Measurements from ENCODE around the gene SRC. TPM values are rescaled to one million over a fixed set of nuclear protein-coding genes. Genes with fewer than 3 reads are reported as not detected.

Gene SRC
- total RNA-seq, 1 experiment from 2014 or later = 42.3 TPM

DNA sequence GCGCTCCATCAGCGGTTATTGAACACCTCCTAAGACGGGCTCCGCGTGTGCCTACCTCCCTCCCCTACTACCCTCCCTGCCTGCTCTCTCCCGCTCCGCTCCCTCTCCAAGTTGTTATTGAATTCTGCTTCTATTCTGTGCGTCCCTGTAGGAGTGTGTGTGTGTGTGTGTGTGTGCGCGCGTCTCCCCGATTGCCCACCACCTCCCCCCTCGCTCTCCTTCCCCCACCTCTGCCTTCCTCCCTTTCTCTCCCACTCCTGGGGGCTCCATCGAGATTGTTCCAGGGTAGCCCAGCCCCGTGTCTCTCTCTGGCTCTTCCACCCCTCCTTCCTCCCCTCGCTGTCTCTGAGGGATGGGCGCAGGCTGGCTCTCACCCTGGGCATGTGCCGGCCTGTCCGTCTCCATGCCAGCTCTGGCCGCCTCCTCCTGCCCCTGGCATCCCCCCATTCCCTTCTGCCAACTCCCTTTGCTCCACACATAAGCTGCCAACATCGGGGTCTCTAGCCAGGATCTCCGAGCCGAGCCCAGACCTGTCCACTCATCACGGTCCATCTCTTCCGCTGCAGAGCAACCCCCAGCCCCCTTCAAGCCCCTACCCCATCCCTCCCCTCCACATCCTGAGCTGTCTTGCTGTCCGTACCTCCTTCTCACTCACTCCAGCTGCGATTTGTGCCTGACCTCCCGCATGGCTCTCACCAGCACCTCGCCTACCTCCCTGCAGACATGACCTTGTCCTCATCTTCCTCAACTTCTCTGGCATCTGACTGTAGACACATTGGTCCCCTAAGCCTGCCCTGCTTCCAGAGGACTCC lies 68.5 kb downstream of the SRC start:
- no peak overlapping the region for H3K27ac ChIP-seq (ENCODE audit: low read depth, low read length)
- no peak overlapping the region for H3K9ac ChIP-seq (ENCODE audit: low read length)
- no peak overlapping the region for H3K4me2 ChIP-seq (ENCODE audit: low read length)
- no peaks in the 10 kb centered on the region for H3K9me3 ChIP-seq (ENCODE audit: control insufficient read depth in 1 of 2, insufficient read depth in 1 of 2, low read depth in 1 of 2, low read length in 2 of 2)
- H3K79me2 ChIP-seq (ENCODE audit: insufficient read depth, low read length) = no peaks in the 10 kb centered on the region
- peaks cover 15% of the 10 kb centered on the region; the same call in 1 of the 2 replicates for H3K27me3 ChIP-seq (ENCODE audit: insufficient read depth, low read length)
- H3K4me3 ChIP-seq (replicated peaks in 1 of 2; ENCODE audit: low read depth in 1 of 2, low read length in 2 of 2) = no peak overlapping the region
- H2AFZ ChIP-seq (ENCODE audit: low read depth, low read length, poor library complexity, severe bottlenecking) = no peak overlapping the region
- H4K20me1 ChIP-seq (ENCODE audit: insufficient read depth) = no peaks in the 10 kb centered on the region
- ChIA-PET CTCF (no interaction called here), POLR2A (no interaction called here), RAD21 (ENCODE audit: low non-redundant PET in 1 of 2, low total read pairs in 2 of 2, uncharacterized antibody in 2 of 2, unreplicated experiment in 2 of 2) (no interaction called here)
- no peaks in the 10 kb centered on the region for H3K9me2 ChIP-seq (ENCODE audit: insufficient read depth)
- no peak for DNase-seq (ENCODE audit: low read depth, low spot score)
- intact Hi-C loops (cut with micrococcal nuclease) = no loop called here
- no TSS peak for BruUV-seq (replicated peaks)
- TF ChIP-seq REST (IDR thresholded peaks at IDR 0.05; ENCODE audit: low read depth) (no peak), SP1 (IDR thresholded peaks at IDR 0.05; ENCODE audit: low read depth) (no peak), POLR2AphosphoS5 (IDR thresholded peaks at IDR 0.05; ENCODE audit: low read depth, low read length) (no peak), SRF (IDR thresholded peaks at IDR 0.05; ENCODE audit: low read depth) (no peak), FOSL1 (IDR thresholded peaks at IDR 0.05; ENCODE audit: low read depth) (no peak), YY1 (IDR thresholded peaks at IDR 0.05; ENCODE audit: extremely low read depth, insufficient replicate concordance, low read depth, low read length) (no peak), ELF1 (IDR thresholded peaks at IDR 0.05; ENCODE audit: borderline replicate concordance, low read depth) (no peak), ZNF274 (IDR thresholded peaks at IDR 0.05; ENCODE audit: low read depth, low read length) (no peak), TCF7L2 (IDR thresholded peaks at IDR 0.05; ENCODE audit: borderline replicate concordance, extremely low read depth, insufficient read depth, insufficient read length) (no peak), EGR1 (IDR thresholded peaks at IDR 0.05; ENCODE audit: low read depth) (no peak), ATF3 (IDR thresholded peaks at IDR 0.05) (no peak), SIN3A (IDR thresholded peaks at IDR 0.05; ENCODE audit: low read depth) (no peak), JUND (IDR thresholded peaks at IDR 0.05) (no peak)
- H3K4me1 ChIP-seq (ENCODE audit: control insufficient read depth in 1 of 2, insufficient read depth in 2 of 2, low read length in 2 of 2) = no peaks in the 10 kb centered on the region
- no peak for ATAC-seq
- H3K36me3 ChIP-seq (ENCODE audit: control insufficient read depth in 1 of 2, insufficient read depth in 2 of 2, low read length in 2 of 2) = no peaks in the 10 kb centered on the region

Data from HCT116 (cell line).